Measurements from ENCODE around the gene ADAMTS18.

GRCh38 chr16:77459534-77460254 lies 24.9 kb upstream of the ADAMTS18 start:
- TF ChIP-seq CTCF (IDR thresholded peaks at IDR 0.05) (no peak), POLR2A (IDR thresholded peaks at IDR 0.05) (no peak)

Measured in body of pancreas (tissue), 4 donors.